Natural killer cell (primary cell): ENCODE results near the gene ARMH4. TPM values are rescaled to one million over a fixed set of nuclear protein-coding genes. Genes with fewer than 3 reads are reported as not detected.

Source experiments
- ATAC-seq, 3 donors: fragments of 150-1000 bp in 2 of 3; fragments of 200-7000 bp in 1 of 3; cut with Tn5 transposase; 1 replicate in 1 of 3; 2 replicates in 2 of 3; pipeline ENCODE4 v1.10.0; 2021; ENCODE audit warnings: mild to moderate bottlenecking in 2 of 3, moderate library complexity in 2 of 3
- DNase-seq, 2 donors: peaks; one replicate each; pipeline versions ENCODE4 v3.0.0 to v3.0.0-alpha.2; 2013 to 2021; ENCODE audit warnings: mixed read lengths in 1 of 2
- H3K27ac ChIP-seq: one replicate; pipeline ENCODE4 v1.5.1; 2013; ENCODE audit warnings: mild to moderate bottlenecking, low read length
- H3K27me3 ChIP-seq: one replicate; pipeline ENCODE4 v1.6.1; 2013; ENCODE audit warnings: low read length; ENCODE audit not compliant: control insufficient read depth, insufficient read depth
- H3K36me3 ChIP-seq: one replicate; pipeline ENCODE4 v1.6.1; 2013; ENCODE audit warnings: low read length; ENCODE audit not compliant: control insufficient read depth, insufficient read depth
- H3K4me1 ChIP-seq: one replicate; pipeline ENCODE4 v1.6.1; 2013; ENCODE audit warnings: low read length; ENCODE audit not compliant: control insufficient read depth, insufficient read depth
- H3K4me3 ChIP-seq: one replicate; pipeline ENCODE4 v1.5.1; 2013; ENCODE audit warnings: low read length
- H3K9me3 ChIP-seq: one replicate; pipeline ENCODE4 v1.6.1; 2013; ENCODE audit warnings: low read length; ENCODE audit not compliant: control insufficient read depth, insufficient read depth
- H3K27ac Mint-ChIP-seq, 2 donors: one replicate each; pipeline ENCODE4 v1.8.0; 2022; ENCODE audit warnings: mild to moderate bottlenecking in 2 of 2, mixed read lengths in 2 of 2, moderate library complexity in 1 of 2
- H3K27me3 Mint-ChIP-seq, 2 donors: one replicate each; pipeline ENCODE4 v1.8.0; 2022; ENCODE audit warnings: low read depth in 2 of 2, mixed read lengths in 2 of 2
- H3K36me3 Mint-ChIP-seq: one replicate; pipeline ENCODE4 v1.8.0; 2022; ENCODE audit warnings: mixed read lengths
- H3K4me1 Mint-ChIP-seq, 2 donors: one replicate each; pipeline ENCODE4 v1.8.0; 2022; ENCODE audit warnings: mixed read lengths in 2 of 2
- H3K4me3 Mint-ChIP-seq: one replicate; pipeline ENCODE4 v1.8.0; 2022; ENCODE audit warnings: mild to moderate bottlenecking, moderate library complexity, mixed read lengths
- H3K9me3 Mint-ChIP-seq, 2 donors: one replicate each; pipeline ENCODE4 v1.8.0; 2022; ENCODE audit warnings: mixed read lengths in 2 of 2
- CTCF ChIP-seq: fragments of 200-600 bp; IDR thresholded peaks from one replicate; pipeline ENCODE4 v1.8.0; 2022; ENCODE audit warnings: antibody characterized with exemption
- WGBS: methylation state at CpG from one replicate; pipeline ENCODE4 v1.1.7; 2013; ENCODE audit warnings: missing lambda C conversion rate; ENCODE audit not compliant: insufficient coverage; 5-methylcytosine and 5-hydroxymethylcytosine counted together
- intact Hi-C: fragments of 100-400 bp; cut with micrococcal nuclease; formaldehyde crosslinking; loops from one replicate; pipeline ENCODE4 v1.14.2; 2022
- total RNA-seq, 4 donors: library from RNA; stranded (reverse); fragments of 120-200 nt in 1 of 4; gene quantifications; one replicate each; pipeline versions ENCODE4 v1.2.3 to v1.2.4, GENCODE V29; 2013 to 2022

The ARMH4 gene
- total RNA-seq, 3 donors from 2014 or later (not counting 1 experiment from before 2014, with no cell fraction given) = 0.32 TPM; not detected in 2

DNA sequence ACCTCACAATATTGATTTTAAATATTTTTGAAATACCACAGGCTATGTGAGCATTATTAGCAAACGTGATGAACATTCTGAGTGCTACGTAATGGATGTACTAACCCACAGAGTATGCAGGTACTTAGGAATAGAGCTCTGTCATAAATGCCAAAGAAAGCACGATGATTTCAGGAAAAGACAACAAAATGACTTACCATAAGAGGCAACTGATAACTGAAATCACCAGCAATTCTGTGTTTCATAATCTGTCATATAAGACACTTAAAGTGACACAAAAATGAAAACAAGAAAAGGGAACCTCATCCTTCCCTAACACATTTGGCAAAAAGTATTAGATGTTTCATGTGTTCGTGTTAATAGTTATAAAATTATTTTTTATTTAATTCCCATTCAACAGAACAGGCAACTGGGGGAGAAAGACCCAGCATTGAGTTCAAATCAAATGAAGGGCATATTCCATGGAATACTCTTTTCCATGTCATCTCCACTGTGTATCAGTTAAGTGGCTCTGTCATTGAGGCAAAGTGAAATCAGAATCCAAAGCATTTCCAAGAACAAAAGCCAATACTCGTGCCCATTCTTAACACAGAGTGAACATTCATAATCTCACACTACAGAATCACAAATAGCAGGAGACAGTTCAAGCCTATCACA is 30.4 kb downstream of the ARMH4 start:
- 69% methylated on average over 4 of the region's 5 CpGs for WGBS
- intact Hi-C loops = no loop called here
- Mint-ChIP-seq H3K9me3 (peaks cover 0 to 10% of the 10 kb centered on the region in 2 donors), H3K4me3 (no peak overlapping the region), H3K36me3 (peaks cover 8% of the 10 kb centered on the region), H3K27me3 (peaks cover 9 to 16% of the 10 kb centered on the region in 2 donors), H3K27ac (no peak overlapping the region), H3K4me1 (no peaks in the 10 kb centered on the region)
- H3K36me3 ChIP-seq = no peaks in the 10 kb centered on the region
- H3K27me3 ChIP-seq = no peaks in the 10 kb centered on the region
- H3K9me3 ChIP-seq = peaks cover 6% of the 10 kb centered on the region
- ATAC-seq (no peak), DNase-seq (no peak)
- no peak overlapping the region for H3K27ac ChIP-seq
- no peaks in the 10 kb centered on the region for H3K4me1 ChIP-seq
- no peak overlapping the region for H3K4me3 ChIP-seq
- TF ChIP-seq CTCF = no peak

DNA sequence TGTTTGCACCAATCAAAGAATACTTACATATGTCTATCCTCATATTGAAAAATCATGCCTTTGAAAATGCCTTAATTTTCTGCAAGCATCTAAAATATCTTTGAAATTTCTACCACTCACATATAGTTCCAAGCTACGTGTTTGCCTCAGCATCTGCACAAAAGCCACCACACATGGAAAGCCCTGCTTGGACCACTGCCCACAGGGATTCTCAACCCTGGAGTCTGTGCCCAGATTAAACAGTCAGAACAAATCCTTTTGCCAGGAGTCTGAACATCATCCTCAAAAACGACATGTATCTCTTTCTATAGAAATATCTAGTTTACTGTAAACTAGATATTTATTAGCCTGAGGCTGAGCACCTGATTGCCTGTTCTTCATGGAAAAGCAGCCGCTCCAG is 32.6 kb downstream of the ARMH4 start:
- TF ChIP-seq CTCF = no peak
- H3K4me3 Mint-ChIP-seq = no peak overlapping the region
- no peak for ATAC-seq
- H3K27me3 Mint-ChIP-seq = peaks cover 3 to 16% of the 10 kb centered on the region in 2 donors
- no peaks in the 10 kb centered on the region for H3K36me3 Mint-ChIP-seq
- no peaks in the 10 kb centered on the region for H3K9me3 ChIP-seq
- H3K27ac ChIP-seq = no peak overlapping the region
- no peak for DNase-seq
- H3K36me3 ChIP-seq = no peaks in the 10 kb centered on the region
- no peaks in the 10 kb centered on the region for H3K4me1 ChIP-seq
- H3K27ac Mint-ChIP-seq = no peak overlapping the region
- H3K4me1 Mint-ChIP-seq = no peaks in the 10 kb centered on the region
- no peaks in the 10 kb centered on the region for H3K9me3 Mint-ChIP-seq
- no peak overlapping the region for H3K4me3 ChIP-seq
- intact Hi-C loops = no loop called here
- 90% methylated on average over 3 of the region's 3 CpGs for WGBS
- H3K27me3 ChIP-seq = no peaks in the 10 kb centered on the region

GRCh38 chr14:58118097-58118815 is 33.8 kb downstream of the ARMH4 start:
- no peaks in the 10 kb centered on the region for H3K9me3 ChIP-seq
- no peak for TF ChIP-seq CTCF
- Mint-ChIP-seq H3K4me1 (no peaks in the 10 kb centered on the region), H3K36me3 (no peaks in the 10 kb centered on the region), H3K9me3 (no peaks in the 10 kb centered on the region), H3K4me3 (no peak overlapping the region), H3K27ac (no peak overlapping the region), H3K27me3 (peaks cover 6 to 27% of the 10 kb centered on the region in 2 donors)
- 83% methylated on average over 5 of the region's 5 CpGs for WGBS
- no peaks in the 10 kb centered on the region for H3K27me3 ChIP-seq
- ATAC-seq = no peak
- H3K36me3 ChIP-seq = no peaks in the 10 kb centered on the region
- no peak for DNase-seq
- no peaks in the 10 kb centered on the region for H3K4me1 ChIP-seq
- H3K27ac ChIP-seq = no peak overlapping the region
- intact Hi-C loops = no loop called here
- no peak overlapping the region for H3K4me3 ChIP-seq
